ENCODE results near the gene BRMS1. TPM values are rescaled to one million over a fixed set of nuclear protein-coding genes. Genes with fewer than 3 reads are reported as not detected.
A peak's percentile ranks its signal among the peaks of the same experiment; 100 is the strongest.

Gene BRMS1
- total RNA-seq, 1 experiment from 2014 or later: 32.0 TPM

- H2AFZ ChIP-seq (ENCODE audit: low read length): no peak overlapping the region
- H3K27ac ChIP-seq (ENCODE audit: low read length): no peak overlapping the region
- H3K9me2 ChIP-seq (replicated peaks; ENCODE audit: insufficient read depth, low read length): no peaks in the 10 kb centered on the region
- no peaks in the 10 kb centered on the region for H3K79me2 ChIP-seq (ENCODE audit: low read length)
- H3K9ac ChIP-seq (ENCODE audit: low read length): no peak overlapping the region
- peak; percentile 40 for DNase-seq
- H3K4me2 ChIP-seq (ENCODE audit: low read depth, low read length, poor library complexity, severe bottlenecking): no peak overlapping the region
- no peaks in the 10 kb centered on the region for H3K9me3 ChIP-seq (ENCODE audit: low read length)
- no peaks in the 10 kb centered on the region for H3K27me3 ChIP-seq (ENCODE audit: low read length)
- no peaks in the 10 kb centered on the region for H3K36me3 ChIP-seq (ENCODE audit: insufficient read depth, low read length)
- H4K20me1 ChIP-seq (ENCODE audit: insufficient read depth, low read depth, low read length): 0 out of 2 replicates have a peak, but pooled peaks cover 3% of the 10 kb centered on the region
- H3K4me1 ChIP-seq (ENCODE audit: low read length): peaks cover 8% of the 10 kb centered on the region
- no peak overlapping the region for H3K4me3 ChIP-seq (ENCODE audit: low read length)
Observed at GRCh38 chr11:66365711-66366619, 21.1 kb upstream of the BRMS1 start.

- H3K9me2 ChIP-seq (replicated peaks; ENCODE audit: insufficient read depth, low read length): no peaks in the 10 kb centered on the region
- no peak for DNase-seq
- H2AFZ ChIP-seq (ENCODE audit: low read length): no peak overlapping the region
- H3K4me2 ChIP-seq (ENCODE audit: low read depth, low read length, poor library complexity, severe bottlenecking): no peak overlapping the region
- H3K79me2 ChIP-seq (ENCODE audit: low read length): no peaks in the 10 kb centered on the region
- no peak overlapping the region for H3K9ac ChIP-seq (ENCODE audit: low read length)
- no peaks in the 10 kb centered on the region for H3K9me3 ChIP-seq (ENCODE audit: low read length)
- H4K20me1 ChIP-seq (ENCODE audit: insufficient read depth, low read depth, low read length): 0 out of 2 replicates have a peak, but pooled peaks cover 3% of the 10 kb centered on the region
- no peaks in the 10 kb centered on the region for H3K27me3 ChIP-seq (ENCODE audit: low read length)
- H3K27ac ChIP-seq (ENCODE audit: low read length): no peak overlapping the region
- no peak overlapping the region for H3K4me3 ChIP-seq (ENCODE audit: low read length)
- peaks cover 8% of the 10 kb centered on the region for H3K4me1 ChIP-seq (ENCODE audit: low read length)
- no peaks in the 10 kb centered on the region for H3K36me3 ChIP-seq (ENCODE audit: insufficient read depth, low read length)
Observed at GRCh38 chr11:66365166-66365565, 20.3 kb upstream of the BRMS1 start.

- Histone ChIP-seq H2AFZ (ENCODE audit: low read length) (no peak overlapping the region), H3K27me3 (ENCODE audit: low read length) (no peaks in the 10 kb centered on the region), H3K79me2 (ENCODE audit: low read length) (no peaks in the 10 kb centered on the region), H3K36me3 (ENCODE audit: insufficient read depth, low read length) (no peaks in the 10 kb centered on the region), H3K4me1 (ENCODE audit: low read length) (peaks cover 7% of the 10 kb centered on the region), H3K4me2 (ENCODE audit: low read depth, low read length, poor library complexity, severe bottlenecking) (no peak overlapping the region), H3K9ac (ENCODE audit: low read length) (no peak overlapping the region), H3K9me2 (replicated peaks; ENCODE audit: insufficient read depth, low read length) (no peaks in the 10 kb centered on the region), H3K27ac (ENCODE audit: low read length) (no peak overlapping the region), H3K9me3 (ENCODE audit: low read length) (no peaks in the 10 kb centered on the region), H4K20me1 (ENCODE audit: insufficient read depth, low read depth, low read length) (0 out of 2 replicates have a peak, but pooled peaks cover 3% of the 10 kb centered on the region), H3K4me3 (ENCODE audit: low read length) (no peak overlapping the region)
- DNase-seq: peak; percentile 91
Observed at GRCh38 chr11:66363805-66364535, 19.1 kb upstream of the BRMS1 start.

- Histone ChIP-seq H3K79me2 (ENCODE audit: low read length) (no peaks in the 10 kb centered on the region), H3K27ac (ENCODE audit: low read length) (no peak overlapping the region), H3K9ac (ENCODE audit: low read length) (no peak overlapping the region), H3K4me1 (ENCODE audit: low read length) (no peaks in the 10 kb centered on the region), H3K4me3 (ENCODE audit: low read length) (no peak overlapping the region), H3K9me3 (ENCODE audit: low read length) (no peaks in the 10 kb centered on the region), H2AFZ (ENCODE audit: low read length) (no peak overlapping the region), H3K36me3 (ENCODE audit: insufficient read depth, low read length) (no peaks in the 10 kb centered on the region), H3K9me2 (replicated peaks; ENCODE audit: insufficient read depth, low read length) (no peaks in the 10 kb centered on the region), H3K27me3 (ENCODE audit: low read length) (no peaks in the 10 kb centered on the region), H4K20me1 (ENCODE audit: insufficient read depth, low read depth, low read length) (0 out of 2 replicates have a peak, but pooled peaks cover 3% of the 10 kb centered on the region), H3K4me2 (ENCODE audit: low read depth, low read length, poor library complexity, severe bottlenecking) (no peak overlapping the region)
- no peak for DNase-seq
Observed at GRCh38 chr11:66363187-66363601, 18.3 kb upstream of the BRMS1 start.

GRCh38 chr11:66362481-66363147, 17.7 kb upstream of the BRMS1 start:
- no peaks in the 10 kb centered on the region for H3K9me3 ChIP-seq (ENCODE audit: low read length)
- H3K4me3 ChIP-seq (ENCODE audit: low read length): no peak overlapping the region
- H3K36me3 ChIP-seq (ENCODE audit: insufficient read depth, low read length): no peaks in the 10 kb centered on the region
- H3K27me3 ChIP-seq (ENCODE audit: low read length): no peaks in the 10 kb centered on the region
- no peak for DNase-seq
- H3K4me2 ChIP-seq (ENCODE audit: low read depth, low read length, poor library complexity, severe bottlenecking): no peak overlapping the region
- no peak overlapping the region for H3K27ac ChIP-seq (ENCODE audit: low read length)
- no peak overlapping the region for H2AFZ ChIP-seq (ENCODE audit: low read length)
- no peaks in the 10 kb centered on the region for H3K79me2 ChIP-seq (ENCODE audit: low read length)
- no peaks in the 10 kb centered on the region for H3K9me2 ChIP-seq (replicated peaks; ENCODE audit: insufficient read depth, low read length)
- no peak overlapping the region for H3K9ac ChIP-seq (ENCODE audit: low read length)
- H3K4me1 ChIP-seq (ENCODE audit: low read length): no peaks in the 10 kb centered on the region
- 0 out of 2 replicates have a peak, but pooled peaks cover 3% of the 10 kb centered on the region for H4K20me1 ChIP-seq (ENCODE audit: insufficient read depth, low read depth, low read length)

- no peaks in the 10 kb centered on the region for H3K79me2 ChIP-seq (ENCODE audit: low read length)
- H3K9me2 ChIP-seq (replicated peaks; ENCODE audit: insufficient read depth, low read length): no peaks in the 10 kb centered on the region
- H3K9ac ChIP-seq (ENCODE audit: low read length): no peak overlapping the region
- no peaks in the 10 kb centered on the region for H3K27me3 ChIP-seq (ENCODE audit: low read length)
- no peaks in the 10 kb centered on the region for H3K4me1 ChIP-seq (ENCODE audit: low read length)
- H3K4me2 ChIP-seq (ENCODE audit: low read depth, low read length, poor library complexity, severe bottlenecking): no peak overlapping the region
- no peaks in the 10 kb centered on the region for H3K9me3 ChIP-seq (ENCODE audit: low read length)
- 0 out of 2 replicates have a peak, but pooled peaks cover 3% of the 10 kb centered on the region for H4K20me1 ChIP-seq (ENCODE audit: insufficient read depth, low read depth, low read length)
- no peak overlapping the region for H3K4me3 ChIP-seq (ENCODE audit: low read length)
- DNase-seq: no peak
- H3K36me3 ChIP-seq (ENCODE audit: insufficient read depth, low read length): no peaks in the 10 kb centered on the region
- H3K27ac ChIP-seq (ENCODE audit: low read length): no peak overlapping the region
- H2AFZ ChIP-seq (ENCODE audit: low read length): no peak overlapping the region
Observed at GRCh38 chr11:66361502-66361941, 16.6 kb upstream of the BRMS1 start.

- no peak overlapping the region for H3K27ac ChIP-seq (ENCODE audit: low read length)
- no peak overlapping the region for H3K4me3 ChIP-seq (ENCODE audit: low read length)
- no peaks in the 10 kb centered on the region for H3K27me3 ChIP-seq (ENCODE audit: low read length)
- H3K9me2 ChIP-seq (replicated peaks; ENCODE audit: insufficient read depth, low read length): no peaks in the 10 kb centered on the region
- 0 out of 2 replicates have a peak, but pooled peaks cover 3% of the 10 kb centered on the region for H4K20me1 ChIP-seq (ENCODE audit: insufficient read depth, low read depth, low read length)
- H3K36me3 ChIP-seq (ENCODE audit: insufficient read depth, low read length): no peaks in the 10 kb centered on the region
- H3K79me2 ChIP-seq (ENCODE audit: low read length): no peaks in the 10 kb centered on the region
- H3K4me1 ChIP-seq (ENCODE audit: low read length): no peaks in the 10 kb centered on the region
- no peak overlapping the region for H2AFZ ChIP-seq (ENCODE audit: low read length)
- H3K9me3 ChIP-seq (ENCODE audit: low read length): no peaks in the 10 kb centered on the region
- no peak overlapping the region for H3K4me2 ChIP-seq (ENCODE audit: low read depth, low read length, poor library complexity, severe bottlenecking)
- no peak for DNase-seq
- H3K9ac ChIP-seq (ENCODE audit: low read length): no peak overlapping the region
Observed at GRCh38 chr11:66360406-66361073, 15.6 kb upstream of the BRMS1 start.
